ENCODE results near the gene HEMK1.

The HEMK1 gene

DNA sequence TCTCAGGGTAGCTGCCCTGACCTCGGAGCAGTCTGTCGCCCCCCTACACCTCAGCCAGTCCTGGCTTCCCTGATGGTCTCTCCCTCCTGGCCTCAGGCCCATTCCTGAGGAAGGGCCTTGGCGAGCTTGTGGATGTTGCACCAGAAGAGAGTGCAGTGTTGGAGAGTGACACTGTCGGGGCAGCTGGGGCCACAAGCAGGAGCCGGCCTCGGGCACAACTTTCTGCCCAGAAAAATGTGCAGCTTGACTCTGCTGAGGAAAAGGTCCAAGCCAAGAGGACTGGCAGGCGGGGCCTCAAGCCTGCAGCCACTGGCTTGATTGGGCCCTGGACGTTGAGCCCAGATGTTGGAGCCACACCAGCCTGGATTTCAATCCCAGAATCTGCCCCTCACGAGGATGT lies 12.8 kb downstream of the HEMK1 start:
- peaks cover 0 to 67% (median 43%) of the 10 kb centered on the region in 4 experiments for H3K36me3 ChIP-seq (ENCODE audit: control insufficient read depth in 4 of 4, insufficient read depth in 4 of 4, low read length in 3 of 4)
- no peak overlapping the region for H3K4me3 ChIP-seq (ENCODE audit: control insufficient read depth in 1 of 7, extremely low read depth in 1 of 7, insufficient read depth in 4 of 7, low read depth in 2 of 7, low read length in 6 of 7)
- H3K27me3 ChIP-seq (replicated peaks in 2 of 5; ENCODE audit: control insufficient read depth in 4 of 5, insufficient read depth in 5 of 5, low read length in 4 of 5), result no peaks in the 10 kb centered on the region
- ChIA-PET POLR2A (no interaction called here), CTCF (interaction anchor here (1.0 to 4.1 kb wide), 5 partner anchors 10 to 32 kb away, joined by 3 to 37 read pairs (median 16); partner anchors contain the start of gene CISH)
- H3K4me1 ChIP-seq (ENCODE audit: control extremely low read depth in 1 of 4, control insufficient read depth in 4 of 4, insufficient read depth in 4 of 4, low read length in 3 of 4), result peaks cover 0 to 16% (median 5%) of the 10 kb centered on the region in 4 experiments
- no peak for DNase-seq
- WGBS (ENCODE audit: insufficient coverage), result 83% methylated on average over 6 of the region's 9 CpGs
- H3K27ac ChIP-seq (ENCODE audit: insufficient read depth in 1 of 2, low read depth in 1 of 2, low read length in 2 of 2, poor library complexity in 1 of 2, severe bottlenecking in 2 of 2), result no peak overlapping the region
- no peaks in the 10 kb centered on the region for H3K9me3 ChIP-seq (ENCODE audit: control extremely low read depth in 1 of 5, control insufficient read depth in 4 of 5, insufficient read depth in 2 of 5, low read depth in 1 of 5, low read length in 4 of 5)

- ChIA-PET CTCF (interaction anchor here (1.2 to 4.1 kb wide), 3 partner anchors 9 to 31 kb away, joined by 5 to 37 read pairs (median 7); no protein-coding TSS in a partner anchor), POLR2A (no interaction called here)
- H3K27ac ChIP-seq (ENCODE audit: insufficient read depth in 1 of 2, low read depth in 1 of 2, low read length in 2 of 2, poor library complexity in 1 of 2, severe bottlenecking in 2 of 2), result no peak overlapping the region
- peaks cover 0 to 52% (median 32%) of the 10 kb centered on the region in 4 experiments for H3K36me3 ChIP-seq (ENCODE audit: control insufficient read depth in 4 of 4, insufficient read depth in 4 of 4, low read length in 3 of 4)
- peaks cover 0 to 20% (median 15%) of the 10 kb centered on the region in 4 experiments for H3K4me1 ChIP-seq (ENCODE audit: control extremely low read depth in 1 of 4, control insufficient read depth in 4 of 4, insufficient read depth in 4 of 4, low read length in 3 of 4)
- DNase-seq, result no peak
- H3K27me3 ChIP-seq (replicated peaks in 2 of 5; ENCODE audit: control insufficient read depth in 4 of 5, insufficient read depth in 5 of 5, low read length in 4 of 5), result no peaks in the 10 kb centered on the region
- H3K9me3 ChIP-seq (ENCODE audit: control extremely low read depth in 1 of 5, control insufficient read depth in 4 of 5, insufficient read depth in 2 of 5, low read depth in 1 of 5, low read length in 4 of 5), result no peaks in the 10 kb centered on the region
- H3K4me3 ChIP-seq (ENCODE audit: control insufficient read depth in 1 of 7, extremely low read depth in 1 of 7, insufficient read depth in 4 of 7, low read depth in 2 of 7, low read length in 6 of 7), result no peak overlapping the region
- WGBS (ENCODE audit: insufficient coverage), result 98% methylated on average over 6 of the region's 6 CpGs
Observed at GRCh38 chr3:50583897-50584296, 14.6 kb downstream of the HEMK1 start.

GRCh38 chr3:50584391-50584790 lies 15.1 kb downstream of the HEMK1 start:
- Histone ChIP-seq H3K9me3 (ENCODE audit: control extremely low read depth in 1 of 5, control insufficient read depth in 4 of 5, insufficient read depth in 2 of 5, low read depth in 1 of 5, low read length in 4 of 5) (no peaks in the 10 kb centered on the region), H3K4me3 (ENCODE audit: control insufficient read depth in 1 of 7, extremely low read depth in 1 of 7, insufficient read depth in 4 of 7, low read depth in 2 of 7, low read length in 6 of 7) (no peak overlapping the region), H3K4me1 (ENCODE audit: control extremely low read depth in 1 of 4, control insufficient read depth in 4 of 4, insufficient read depth in 4 of 4, low read length in 3 of 4) (peaks cover 0 to 25% (median 20%) of the 10 kb centered on the region in 4 experiments), H3K36me3 (ENCODE audit: control insufficient read depth in 4 of 4, insufficient read depth in 4 of 4, low read length in 3 of 4) (peaks cover 0 to 47% (median 30%) of the 10 kb centered on the region in 4 experiments), H3K27ac (ENCODE audit: insufficient read depth in 1 of 2, low read depth in 1 of 2, low read length in 2 of 2, poor library complexity in 1 of 2, severe bottlenecking in 2 of 2) (no peak overlapping the region), H3K27me3 (replicated peaks in 2 of 5; ENCODE audit: control insufficient read depth in 4 of 5, insufficient read depth in 5 of 5, low read length in 4 of 5) (no peaks in the 10 kb centered on the region)
- ChIA-PET POLR2A (no interaction called here), CTCF (interaction anchor here (1.2 to 4.1 kb wide), 3 partner anchors 10 to 30 kb away, joined by 5 to 37 read pairs (median 7); no protein-coding TSS in a partner anchor)
- 94% methylated on average over 2 of the region's 2 CpGs for WGBS (ENCODE audit: insufficient coverage)
- no peak for DNase-seq

- peaks cover 0 to 30% (median 20%) of the 10 kb centered on the region in 4 experiments for H3K36me3 ChIP-seq (ENCODE audit: control insufficient read depth in 4 of 4, insufficient read depth in 4 of 4, low read length in 3 of 4)
- no peaks in the 10 kb centered on the region for H3K27me3 ChIP-seq (replicated peaks in 2 of 5; ENCODE audit: control insufficient read depth in 4 of 5, insufficient read depth in 5 of 5, low read length in 4 of 5)
- no peak overlapping the region for H3K4me3 ChIP-seq (ENCODE audit: control insufficient read depth in 1 of 7, extremely low read depth in 1 of 7, insufficient read depth in 4 of 7, low read depth in 2 of 7, low read length in 6 of 7)
- DNase-seq, result no peak
- 94% methylated on average over 4 of the region's 6 CpGs for WGBS (ENCODE audit: insufficient coverage)
- H3K27ac ChIP-seq (ENCODE audit: insufficient read depth in 1 of 2, low read depth in 1 of 2, low read length in 2 of 2, poor library complexity in 1 of 2, severe bottlenecking in 2 of 2), result no peak overlapping the region
- ChIA-PET CTCF (interaction anchor here (0.5 to 11.1 kb wide), 5 partner anchors 13 to 83 kb away, joined by 3 to 449 read pairs (median 6); partner anchors contain the start of genes C3orf18, CISH, HEMK1 and MAPKAPK3), POLR2A (interaction anchor here (0.6 to 1.6 kb wide), 2 partner anchors 11 to 19 kb away, joined by 3 to 5 read pairs; partner anchors contain the start of gene C3orf18)
- H3K9me3 ChIP-seq (ENCODE audit: control extremely low read depth in 1 of 5, control insufficient read depth in 4 of 5, insufficient read depth in 2 of 5, low read depth in 1 of 5, low read length in 4 of 5), result no peaks in the 10 kb centered on the region
- H3K4me1 ChIP-seq (ENCODE audit: control extremely low read depth in 1 of 4, control insufficient read depth in 4 of 4, insufficient read depth in 4 of 4, low read length in 3 of 4), result peaks cover 0 to 33% (median 29%) of the 10 kb centered on the region in 4 experiments
Observed at GRCh38 chr3:50585919-50586762, 16.8 kb downstream of the HEMK1 start.

DNA sequence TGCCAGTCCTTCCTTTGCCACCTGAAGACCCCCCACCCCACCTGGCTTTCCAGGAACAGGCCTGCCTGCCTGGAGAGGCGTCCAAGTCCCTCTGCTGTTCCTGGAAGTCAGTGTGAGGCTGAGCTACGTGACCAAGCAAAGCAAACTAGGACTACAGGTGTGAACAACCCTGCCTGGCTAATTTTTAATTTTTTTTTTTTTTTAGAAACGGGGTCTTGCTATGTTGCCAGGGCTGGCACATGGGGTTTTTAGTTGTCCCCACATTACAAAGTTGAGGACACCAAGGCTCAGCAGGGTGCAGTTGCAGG lies 17.4 kb downstream of the HEMK1 start:
- no peaks in the 10 kb centered on the region for H3K9me3 ChIP-seq (ENCODE audit: control extremely low read depth in 1 of 5, control insufficient read depth in 4 of 5, insufficient read depth in 2 of 5, low read depth in 1 of 5, low read length in 4 of 5)
- no peaks in the 10 kb centered on the region for H3K27me3 ChIP-seq (replicated peaks in 2 of 5; ENCODE audit: control insufficient read depth in 4 of 5, insufficient read depth in 5 of 5, low read length in 4 of 5)
- POLR2A ChIA-PET, result interaction anchor here (1.6 kb wide), 1 partner anchor 11 kb away, joined by 5 read pairs; no protein-coding TSS in a partner anchor
- no peak overlapping the region for H3K27ac ChIP-seq (ENCODE audit: insufficient read depth in 1 of 2, low read depth in 1 of 2, low read length in 2 of 2, poor library complexity in 1 of 2, severe bottlenecking in 2 of 2)
- H3K4me3 ChIP-seq (ENCODE audit: control insufficient read depth in 1 of 7, extremely low read depth in 1 of 7, insufficient read depth in 4 of 7, low read depth in 2 of 7, low read length in 6 of 7), result no peak overlapping the region
- 97% methylated on average over 3 of the region's 3 CpGs for WGBS (ENCODE audit: insufficient coverage)
- peaks cover 0 to 25% (median 16%) of the 10 kb centered on the region in 4 experiments for H3K36me3 ChIP-seq (ENCODE audit: control insufficient read depth in 4 of 4, insufficient read depth in 4 of 4, low read length in 3 of 4)
- peaks cover 0 to 36% (median 33%) of the 10 kb centered on the region in 4 experiments for H3K4me1 ChIP-seq (ENCODE audit: control extremely low read depth in 1 of 4, control insufficient read depth in 4 of 4, insufficient read depth in 4 of 4, low read length in 3 of 4)
- CTCF ChIA-PET, result interaction anchor here (0.5 to 11.1 kb wide), 3 partner anchors 14 to 83 kb away, joined by 3 to 449 read pairs (median 204); partner anchors contain the start of genes C3orf18, CISH, HEMK1 and MAPKAPK3
- no peak for DNase-seq

DNA sequence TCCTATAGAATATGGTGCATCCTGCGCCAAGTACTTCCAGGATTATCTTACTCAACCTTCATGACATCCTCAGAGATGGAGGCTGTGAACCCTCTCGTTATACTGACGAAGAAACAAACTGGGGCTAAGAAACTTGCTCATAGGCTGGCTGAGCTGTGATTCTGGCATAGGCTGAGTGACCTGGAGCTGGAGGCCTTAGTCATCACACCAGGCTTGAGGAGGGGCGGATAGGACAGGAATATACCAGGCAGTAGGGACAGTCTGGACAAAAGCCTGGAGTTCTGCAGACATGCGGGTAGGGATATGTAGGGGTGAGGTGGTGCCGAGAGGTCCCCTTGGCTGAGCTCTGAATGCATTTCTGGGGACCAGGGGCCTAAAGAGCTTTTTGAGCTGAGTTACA lies 18.1 kb downstream of the HEMK1 start:
- no peak overlapping the region for H3K4me3 ChIP-seq (ENCODE audit: control insufficient read depth in 1 of 7, extremely low read depth in 1 of 7, insufficient read depth in 4 of 7, low read depth in 2 of 7, low read length in 6 of 7)
- no peak for DNase-seq
- H3K9me3 ChIP-seq (ENCODE audit: control extremely low read depth in 1 of 5, control insufficient read depth in 4 of 5, insufficient read depth in 2 of 5, low read depth in 1 of 5, low read length in 4 of 5), result no peaks in the 10 kb centered on the region
- ChIA-PET CTCF (interaction anchor here (10.4 to 11.1 kb wide), 2 partner anchors 14 to 20 kb away, joined by 204 to 449 read pairs; partner anchors contain the start of genes C3orf18, CISH, HEMK1 and MAPKAPK3), POLR2A (interaction anchor here (1.6 kb wide), 1 partner anchor 12 kb away, joined by 5 read pairs; no protein-coding TSS in a partner anchor)
- peaks cover 0 to 19% (median 12%) of the 10 kb centered on the region in 4 experiments for H3K36me3 ChIP-seq (ENCODE audit: control insufficient read depth in 4 of 4, insufficient read depth in 4 of 4, low read length in 3 of 4)
- no peaks in the 10 kb centered on the region for H3K27me3 ChIP-seq (replicated peaks in 2 of 5; ENCODE audit: control insufficient read depth in 4 of 5, insufficient read depth in 5 of 5, low read length in 4 of 5)
- peaks cover 3 to 42% (median 38%) of the 10 kb centered on the region in 4 experiments for H3K4me1 ChIP-seq (ENCODE audit: control extremely low read depth in 1 of 4, control insufficient read depth in 4 of 4, insufficient read depth in 4 of 4, low read length in 3 of 4)
- H3K27ac ChIP-seq (ENCODE audit: insufficient read depth in 1 of 2, low read depth in 1 of 2, low read length in 2 of 2, poor library complexity in 1 of 2, severe bottlenecking in 2 of 2), result no peak overlapping the region
- 97% methylated on average over 6 of the region's 6 CpGs for WGBS (ENCODE audit: insufficient coverage)

Measured in common myeloid progenitor, CD34-positive (primary cell).